Measurements from ENCODE around the gene CTNNBIP1. TPM values are rescaled to one million over a fixed set of nuclear protein-coding genes. Genes with fewer than 3 reads are reported as not detected.

The CTNNBIP1 gene
- polyA plus RNA-seq, 1 experiment, result 28.3 TPM

GRCh38 chr1:9852004-9852403, 58.1 kb downstream of the CTNNBIP1 start:
- peaks cover 3% of the 10 kb centered on the region; the same call in 1 of the 2 replicates for H3K9me3 ChIP-seq (ENCODE audit: control insufficient read depth, insufficient read depth, low read length)
- no peaks in the 10 kb centered on the region for H3K27me3 ChIP-seq (ENCODE audit: control insufficient read depth, insufficient read depth, low read length)
- no peak overlapping the region for H3K4me3 ChIP-seq (ENCODE audit: low read depth, low read length)
- no peak overlapping the region for H3K27ac ChIP-seq (ENCODE audit: low read depth, low read length)
- ChIA-PET CTCF (no interaction called here), POLR2A (interaction anchor here (0.7 kb wide), 1 partner anchor 65 kb away, joined by 5 read pairs; no protein-coding TSS in a partner anchor)
- TF ChIP-seq, protein P1, sequence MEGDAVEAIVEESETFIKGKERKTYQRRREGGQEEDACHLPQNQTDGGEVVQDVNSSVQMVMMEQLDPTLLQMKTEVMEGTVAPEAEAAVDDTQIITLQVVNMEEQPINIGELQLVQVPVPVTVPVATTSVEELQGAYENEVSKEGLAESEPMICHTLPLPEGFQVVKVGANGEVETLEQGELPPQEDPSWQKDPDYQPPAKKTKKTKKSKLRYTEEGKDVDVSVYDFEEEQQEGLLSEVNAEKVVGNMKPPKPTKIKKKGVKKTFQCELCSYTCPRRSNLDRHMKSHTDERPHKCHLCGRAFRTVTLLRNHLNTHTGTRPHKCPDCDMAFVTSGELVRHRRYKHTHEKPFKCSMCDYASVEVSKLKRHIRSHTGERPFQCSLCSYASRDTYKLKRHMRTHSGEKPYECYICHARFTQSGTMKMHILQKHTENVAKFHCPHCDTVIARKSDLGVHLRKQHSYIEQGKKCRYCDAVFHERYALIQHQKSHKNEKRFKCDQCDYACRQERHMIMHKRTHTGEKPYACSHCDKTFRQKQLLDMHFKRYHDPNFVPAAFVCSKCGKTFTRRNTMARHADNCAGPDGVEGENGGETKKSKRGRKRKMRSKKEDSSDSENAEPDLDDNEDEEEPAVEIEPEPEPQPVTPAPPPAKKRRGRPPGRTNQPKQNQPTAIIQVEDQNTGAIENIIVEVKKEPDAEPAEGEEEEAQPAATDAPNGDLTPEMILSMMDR (IDR thresholded peaks at IDR 0.05; ENCODE audit: low read depth, low read length), result no peak
- DNase-seq (ENCODE audit: low read depth, low spot score), result no peak

- ChIA-PET CTCF (no interaction called here), POLR2A (no interaction called here)
- no peaks in the 10 kb centered on the region for H3K27me3 ChIP-seq (ENCODE audit: control insufficient read depth, insufficient read depth, low read length)
- H3K4me3 ChIP-seq (ENCODE audit: low read depth, low read length), result no peak overlapping the region
- no peak for DNase-seq (ENCODE audit: low read depth, low spot score)
- H3K9me3 ChIP-seq (ENCODE audit: control insufficient read depth, insufficient read depth, low read length), result peaks cover 3% of the 10 kb centered on the region
- no peak overlapping the region for H3K27ac ChIP-seq (ENCODE audit: low read depth, low read length)
- TF ChIP-seq, protein P1 (IDR thresholded peaks at IDR 0.05; ENCODE audit: low read depth, low read length), result no peak
These were observed 59.5 kb downstream of the CTNNBIP1 start for GRCh38 chr1:9850442-9851162.

GRCh38 chr1:9849691-9850441, 60.2 kb downstream of the CTNNBIP1 start:
- H3K27me3 ChIP-seq (ENCODE audit: control insufficient read depth, insufficient read depth, low read length), result no peaks in the 10 kb centered on the region
- CTCF ChIA-PET, result interaction anchor here (0.6 kb wide), 1 partner anchor 16 kb away, joined by 6 read pairs; no protein-coding TSS in a partner anchor
- H3K27ac ChIP-seq (ENCODE audit: low read depth, low read length), result no peak overlapping the region
- POLR2A ChIA-PET, result no interaction called here
- no peak for DNase-seq (ENCODE audit: low read depth, low spot score)
- no peak overlapping the region for H3K4me3 ChIP-seq (ENCODE audit: low read depth, low read length)
- TF ChIP-seq, protein P1 (IDR thresholded peaks at IDR 0.05; ENCODE audit: low read depth, low read length), result no peak
- H3K9me3 ChIP-seq (ENCODE audit: control insufficient read depth, insufficient read depth, low read length), result peaks cover 3% of the 10 kb centered on the region

- CTCF ChIA-PET, result interaction anchor here (1.4 kb wide), 1 partner anchor 64 kb away, joined by 5 read pairs; no protein-coding TSS in a partner anchor
- DNase-seq (ENCODE audit: low read depth, low spot score), result no peak
- no peaks in the 10 kb centered on the region for H3K27me3 ChIP-seq (ENCODE audit: control insufficient read depth, insufficient read depth, low read length)
- TF ChIP-seq, protein P1 (IDR thresholded peaks at IDR 0.05; ENCODE audit: low read depth, low read length), result no peak
- no peaks in the 10 kb centered on the region; the same call in 1 of the 2 replicates for H3K9me3 ChIP-seq (ENCODE audit: control insufficient read depth, insufficient read depth, low read length)
- no peak overlapping the region for H3K4me3 ChIP-seq (ENCODE audit: low read depth, low read length)
- no peak overlapping the region for H3K27ac ChIP-seq (ENCODE audit: low read depth, low read length)
- POLR2A ChIA-PET, result interaction anchor here (0.7 kb wide), 1 partner anchor 13 kb away, joined by 3 read pairs; no protein-coding TSS in a partner anchor
These were observed 62.0 kb downstream of the CTNNBIP1 start for GRCh38 chr1:9848022-9848421.
